Measurements from ENCODE around the gene ZC3H12D. TPM values are rescaled to one million over a fixed set of nuclear protein-coding genes. Genes with fewer than 3 reads are reported as not detected.
"Not testable (repeated sequence)": the region's sequence is repeated elsewhere in the genome, so short reads cannot be mapped to it uniquely, and the experiment has no call there.

Gene ZC3H12D
- total RNA-seq, 1 donor from 2014 or later = 9.7 TPM

- intact Hi-C loops (cut with micrococcal nuclease) = no loop called here
Measured at GRCh38 chr6:149459761-149460160, 25.1 kb downstream of the ZC3H12D start.

GRCh38 chr6:149458806-149459205, 26.0 kb downstream of the ZC3H12D start:
- intact Hi-C loops (cut with micrococcal nuclease) = no loop called here

- intact Hi-C loops (cut with micrococcal nuclease) = no loop called here
Measured at GRCh38 chr6:149458196-149458595, 26.6 kb downstream of the ZC3H12D start.

- intact Hi-C loops (cut with micrococcal nuclease) = no loop called here
Measured at GRCh38 chr6:149457316-149457884, 27.4 kb downstream of the ZC3H12D start.

GRCh38 chr6:149456311-149457021, 28.3 kb downstream of the ZC3H12D start:
- intact Hi-C loops (cut with micrococcal nuclease) = no loop called here

GRCh38 chr6:149455031-149455732, 29.6 kb downstream of the ZC3H12D start:
- intact Hi-C loops (cut with micrococcal nuclease) = no loop called here

GRCh38 chr6:149454346-149454848, 30.4 kb downstream of the ZC3H12D start:
- intact Hi-C loops (cut with micrococcal nuclease) = no loop called here

GRCh38 chr6:149453597-149454345, 31.0 kb downstream of the ZC3H12D start:
- intact Hi-C loops (cut with micrococcal nuclease) = no loop called here

- intact Hi-C loops (cut with micrococcal nuclease) = no loop called here
Measured at GRCh38 chr6:149452037-149452939, 32.5 kb downstream of the ZC3H12D start.

- intact Hi-C loops (cut with micrococcal nuclease) = no loop called here
Measured at GRCh38 chr6:149451376-149452036, 33.3 kb downstream of the ZC3H12D start.

- intact Hi-C loops (cut with micrococcal nuclease) = no loop called here
Measured at GRCh38 chr6:149450679-149451375, 34.0 kb downstream of the ZC3H12D start.

- intact Hi-C loops (cut with micrococcal nuclease) = no loop called here
Measured at GRCh38 chr6:149449831-149450678, 34.8 kb downstream of the ZC3H12D start.

- intact Hi-C loops (cut with micrococcal nuclease) = no loop called here
Measured at GRCh38 chr6:149448821-149449453, 35.9 kb downstream of the ZC3H12D start.

- intact Hi-C loops (cut with micrococcal nuclease) = no loop called here
Measured at GRCh38 chr6:149446791-149447376, 37.9 kb downstream of the ZC3H12D start.

GRCh38 chr6:149445573-149445972, 39.2 kb downstream of the ZC3H12D start:
- intact Hi-C loops (cut with micrococcal nuclease) = no loop called here

- intact Hi-C loops (cut with micrococcal nuclease) = no loop called here
Measured at GRCh38 chr6:149445095-149445466, 39.7 kb downstream of the ZC3H12D start.

- intact Hi-C loops (cut with micrococcal nuclease) = not testable (repeated sequence)
Measured at GRCh38 chr6:149444360-149445094, 40.3 kb downstream of the ZC3H12D start.

Measured in T-helper 2 cell treated with Interferon-gamma antibody and Interleukin-4, amounts not matched to agents 100 ng/mL and 5 ng/mL, for 36 hours (primary cell).